IMR-90 (cell line): ENCODE data around the gene YAF2. TPM values are rescaled to one million over a fixed set of nuclear protein-coding genes. Genes with fewer than 3 reads are reported as not detected.

Source experiments
- ATAC-seq: fragments of 200-7000 bp; cut with Tn5 transposase; 2 replicates; pipeline ENCODE4 v1.9.1; 2020; ENCODE audit warnings: low read depth, mild to moderate bottlenecking, moderate library complexity
- BruUV-seq: library from RNA; stranded (reverse); fragments of 400-500 nt; replicated peaks from 2 replicates; lab custom pipeline; 2021; lab: Mats Ljungman, UMichigan
- CTCF ChIA-PET: fragments of 300-600 bp; formaldehyde crosslinking; extraction: SDS; loops from one replicate; lab custom pipeline; 2021; ENCODE audit warnings: antibody characterized with exemption; lab: Yijun Ruan, JAX
- POLR2A ChIA-PET: fragments of 300-600 bp; sonication (Branson Sonifier 250); formaldehyde crosslinking; loops from one replicate; lab custom pipeline; 2022; ENCODE audit warnings: antibody characterized with exemption; ENCODE audit not compliant: unreplicated experiment; lab: Charles Lee
- DNase-seq: peaks from one replicate; pipeline ENCODE4 v3.0.0; 2013
- H2AFZ ChIP-seq: replicated peaks from 2 replicates; pipeline ENCODE3; 2013; ENCODE audit warnings: low read length, mild to moderate bottlenecking; ENCODE audit not compliant: poor library complexity
- H2AK5ac ChIP-seq: 2 replicates; pipeline ENCODE4 v1.6.1; 2013; ENCODE audit warnings: low read depth, low read length, inconsistent platforms
- H2AK9ac ChIP-seq: replicated peaks from 2 replicates; pipeline ENCODE3; 2013; ENCODE audit warnings: mild to moderate bottlenecking, low read depth, low read length, moderate library complexity; ENCODE audit not compliant: poor library complexity
- H2BK120ac ChIP-seq: 2 replicates; pipeline ENCODE4 v1.6.1; 2013; ENCODE audit warnings: low read depth, low read length, inconsistent platforms
- H2BK15ac ChIP-seq: 3 replicates; pipeline ENCODE4 v1.6.1; 2013; ENCODE audit warnings: low read depth, low read length, inconsistent platforms
- H2BK20ac ChIP-seq: 2 replicates; pipeline ENCODE4 v1.6.1; 2013; ENCODE audit warnings: low read depth, mild to moderate bottlenecking, inconsistent platforms, low read length, moderate library complexity
- H2BK5ac ChIP-seq: 2 replicates; pipeline ENCODE4 v1.6.1; 2013; ENCODE audit warnings: mild to moderate bottlenecking, low read depth, low read length, inconsistent platforms; ENCODE audit not compliant: poor library complexity, severe bottlenecking
- H3K14ac ChIP-seq: replicated peaks from 2 replicates; pipeline ENCODE4 v1.6.1; 2013; ENCODE audit warnings: low read depth, low read length, inconsistent platforms
- H3K18ac ChIP-seq: 2 replicates; pipeline ENCODE4 v1.6.1; 2013; ENCODE audit warnings: low read depth, low read length, control low read depth
- H3K23ac ChIP-seq: 2 replicates; pipeline ENCODE4 v1.6.1; 2013; ENCODE audit warnings: low read depth, low read length, inconsistent platforms
- H3K27ac ChIP-seq: 2 replicates; pipeline ENCODE4 v1.5.1; 2013; ENCODE audit warnings: mild to moderate bottlenecking, control low read depth, low read length; ENCODE audit not compliant: insufficient read depth
- H3K27me3 ChIP-seq: 2 replicates; pipeline ENCODE4 v1.6.1; 2013; ENCODE audit warnings: low read length; ENCODE audit not compliant: control insufficient read depth, insufficient read depth
- H3K36me3 ChIP-seq: 2 replicates; pipeline ENCODE4 v1.6.1; 2013; ENCODE audit warnings: low read length, mixed read lengths; ENCODE audit not compliant: control insufficient read depth, insufficient read depth
- H3K4ac ChIP-seq: 2 replicates; pipeline ENCODE4 v1.6.1; 2013; ENCODE audit warnings: low read depth, low read length, inconsistent platforms
- H3K4me1 ChIP-seq: 2 replicates; pipeline ENCODE4 v1.6.1; 2013; ENCODE audit warnings: low read length, mixed read lengths; ENCODE audit not compliant: control insufficient read depth, insufficient read depth
- H3K4me2 ChIP-seq: 2 replicates; pipeline ENCODE4 v1.6.1; 2013; ENCODE audit warnings: low read depth, mild to moderate bottlenecking, control low read depth, low read length, moderate library complexity
- H3K4me3 ChIP-seq: 2 replicates; pipeline ENCODE4 v1.5.1; 2013; ENCODE audit warnings: low read depth, mild to moderate bottlenecking, control low read depth, low read length, moderate library complexity; ENCODE audit not compliant: insufficient read depth
- H3K56ac ChIP-seq: 2 replicates; pipeline ENCODE4 v1.6.1; 2013; ENCODE audit warnings: low read length, inconsistent platforms; ENCODE audit not compliant: insufficient read depth; ENCODE audit errors: extremely low read depth
- H3K79me1 ChIP-seq, 2 experiments: 2 replicates each; pipeline ENCODE4 v1.6.1; 2013; ENCODE audit warnings: low read length in 2 of 2, inconsistent platforms in 1 of 2, low read depth in 1 of 2
- H3K9ac ChIP-seq: 2 replicates; pipeline ENCODE4 v1.6.1; 2013; ENCODE audit warnings: low read depth, low read length, control low read depth
- H3K9me1 ChIP-seq: 2 replicates; pipeline ENCODE4 v1.6.1; 2013; ENCODE audit warnings: low read length, inconsistent platforms; ENCODE audit not compliant: insufficient read depth
- H3K9me3 ChIP-seq: 2 replicates; pipeline ENCODE4 v1.6.1; 2013; ENCODE audit warnings: low read length; ENCODE audit not compliant: control insufficient read depth, insufficient read depth
- H4K20me1 ChIP-seq: 2 replicates; pipeline ENCODE4 v1.6.1; 2013; ENCODE audit warnings: low read length, inconsistent platforms; ENCODE audit not compliant: insufficient read depth
- H4K5ac ChIP-seq: 2 replicates; pipeline ENCODE4 v1.6.1; 2013; ENCODE audit warnings: mild to moderate bottlenecking, low read depth, low read length, control low read depth
- H4K8ac ChIP-seq, 2 experiments: 2 replicates each; pipeline ENCODE4 v1.6.1; 2013; ENCODE audit warnings: low read depth in 2 of 2, low read length in 2 of 2, control low read depth in 1 of 2, inconsistent platforms in 1 of 2
- H4K91ac ChIP-seq: 2 replicates; pipeline ENCODE4 v1.6.1; 2013; ENCODE audit warnings: low read depth, low read length, inconsistent platforms; ENCODE audit not compliant: insufficient read depth
- BHLHE40 ChIP-seq: fragments of 150-350 bp; IDR thresholded peaks from 2 replicates; pipeline ENCODE4 v1.6.1; 2016; ENCODE audit warnings: mild to moderate bottlenecking, low read depth, low read length
- CEBPB ChIP-seq: IDR thresholded peaks from 2 replicates; pipeline ENCODE4 v1.6.1; 2012; ENCODE audit warnings: low read depth, low read length, improper control_type of control experiment
- CHD1 ChIP-seq: IDR thresholded peaks from 2 replicates; pipeline ENCODE4 v1.6.1; 2012; ENCODE audit warnings: low read depth, low read length, improper control_type of control experiment
- CTCF ChIP-seq: conservative IDR thresholded peaks from 2 replicates; pipeline ENCODE4 v1.5.1; 2012; ENCODE audit warnings: mild to moderate bottlenecking, low read depth, low read length, improper control_type of control experiment
- ELK1 ChIP-seq: fragments of 150-350 bp; IDR thresholded peaks from 2 replicates; pipeline ENCODE4 v1.6.1; 2016; ENCODE audit warnings: low read depth, mild to moderate bottlenecking, low read length, moderate library complexity, borderline replicate concordance
- FOS ChIP-seq: fragments of 150-350 bp; IDR thresholded peaks from 2 replicates; pipeline ENCODE4 v1.6.1; 2016; ENCODE audit warnings: low read depth, low read length
- MAFK ChIP-seq: IDR thresholded peaks from 2 replicates; pipeline ENCODE4 v1.6.1; 2012; ENCODE audit warnings: low read depth, low read length, improper control_type of control experiment
- MAZ ChIP-seq: IDR thresholded peaks from 2 replicates; pipeline ENCODE4 v1.6.1; 2012; ENCODE audit warnings: low read depth, mild to moderate bottlenecking, low read length, improper control_type of control experiment, moderate library complexity, borderline replicate concordance
- MXI1 ChIP-seq: IDR thresholded peaks from 2 replicates; pipeline ENCODE4 v1.6.1; 2012; ENCODE audit warnings: low read depth, mild to moderate bottlenecking, low read length, moderate library complexity, borderline replicate concordance
- NFE2L2 ChIP-seq: fragments of 150-350 bp; IDR thresholded peaks from 2 replicates; pipeline ENCODE4 v1.6.1; 2016; ENCODE audit warnings: low read depth, mild to moderate bottlenecking, low read length
- POLR2A ChIP-seq: IDR thresholded peaks from 2 replicates; pipeline ENCODE4 v1.6.1; 2012; ENCODE audit warnings: mild to moderate bottlenecking, low read depth, low read length
- RAD21 ChIP-seq: IDR thresholded peaks from 2 replicates; pipeline ENCODE4 v1.6.1; 2012; ENCODE audit warnings: low read length, improper control_type of control experiment
- RCOR1 ChIP-seq: IDR thresholded peaks from 2 replicates; pipeline ENCODE4 v1.6.1; 2012; ENCODE audit warnings: mild to moderate bottlenecking, low read length, improper control_type of control experiment; ENCODE audit not compliant: insufficient replicate concordance
- RFX5 ChIP-seq: IDR thresholded peaks from 2 replicates; pipeline ENCODE4 v1.8.0; 2012; ENCODE audit warnings: low read depth, mild to moderate bottlenecking, low read length, moderate library complexity
- SMC3 ChIP-seq: fragments of 150-350 bp; IDR thresholded peaks from 2 replicates; pipeline ENCODE4 v1.6.1; 2016; ENCODE audit warnings: low read depth, mild to moderate bottlenecking, antibody characterized with exemption, low read length, moderate library complexity
- USF2 ChIP-seq: fragments of 150-350 bp; IDR thresholded peaks from 2 replicates; pipeline ENCODE4 v1.6.1; 2017; ENCODE audit warnings: mild to moderate bottlenecking, antibody characterized with exemption, low read length, low read depth
- WGBS, 2 experiments: methylation state at CpG; one replicate each; pipeline versions ENCODE4 v1.1.5 to v1.1.7; 2013; ENCODE audit warnings: missing lambda C conversion rate in 2 of 2; ENCODE audit not compliant: insufficient read length in 1 of 2; ENCODE audit errors: extremely low coverage in 2 of 2; 5-methylcytosine and 5-hydroxymethylcytosine counted together
- dilution Hi-C: fragments of 300-500 bp; cut with HindIII; formaldehyde crosslinking; loops from one replicate; pipeline ENCODE4 v1.14.3; 2018; ENCODE audit warnings: low sequenced_read_pairs; ENCODE audit not compliant: unreplicated experiment
- in situ Hi-C: fragments of 300-500 bp; cut with MboI; formaldehyde crosslinking; loops from 3 replicates; pipeline ENCODE4 v1.14.3; 2019; ENCODE audit warnings: low sequenced_read_pairs, inconsistent platforms, mixed read lengths
- intact Hi-C: fragments of 100-400 bp; cut with micrococcal nuclease; formaldehyde crosslinking; loops from 2 replicates; pipeline ENCODE4 v1.10.0; 2022
- polyA plus RNA-seq, 3 experiments: library from polyadenylated mRNA; depleted of rRNA; stranded (reverse); fragments of >200 nt; gene quantifications; 2 replicates each; pipeline ENCODE4 v1.2.3, GENCODE V29; 2012; ENCODE audit warnings: low replicate concordance in 1 of 3
- total RNA-seq: library from RNA; depleted of rRNA; stranded (reverse); fragments of >200 nt; gene quantifications from 2 replicates; pipeline ENCODE4 v1.2.3, GENCODE V29; 2012

YAF2 gene
- total and polyA plus RNA-seq, 2 of the 4 experiments (the other 2 are of a cell fraction): 7.9 to 14.2 TPM

- no peak overlapping the region for H3K9ac ChIP-seq
- WGBS, 2 experiments: no CpG with 5 or more reads among the region's 2 CpGs
- no peak overlapping the region for H2AK5ac ChIP-seq
- dilution Hi-C loops (no loop called here), in situ Hi-C loops (no loop called here), intact Hi-C loops (no loop called here)
- H3K4me2 ChIP-seq: no peak overlapping the region
- no peak overlapping the region for H3K4me3 ChIP-seq
- H2BK5ac ChIP-seq: no peak overlapping the region
- H3K36me3 ChIP-seq: 0 out of 2 replicates have a peak, but pooled peaks cover 4% of the 10 kb centered on the region
- ATAC-seq: no peak
- H2BK120ac ChIP-seq: no peak overlapping the region
- no peak overlapping the region for H3K14ac ChIP-seq
- no peak overlapping the region for H3K23ac ChIP-seq
- no peaks in the 10 kb centered on the region for H3K9me3 ChIP-seq
- DNase-seq: no peak
- H3K27ac ChIP-seq: no peak overlapping the region
- H3K56ac ChIP-seq: no peak overlapping the region
- H4K8ac ChIP-seq: no peak overlapping the region
- H4K20me1 ChIP-seq: no peaks in the 10 kb centered on the region
- H3K18ac ChIP-seq: no peak overlapping the region
- no peak overlapping the region for H2BK15ac ChIP-seq
- no peaks in the 10 kb centered on the region for H3K27me3 ChIP-seq
- TF ChIP-seq NFE2L2 (no peak), RAD21 (no peak), MAZ (no peak), USF2 (no peak), FOS (no peak), CHD1 (no peak), MAFK (no peak), RCOR1 (no peak), SMC3 (no peak), ELK1 (no peak), RFX5 (no peak), CEBPB (no peak), BHLHE40 (no peak), POLR2A (no peak), CTCF (no peak), MXI1 (no peak)
- H3K79me1 ChIP-seq: peaks cover 19 to 23% of the 10 kb centered on the region in 2 experiments; a peak in 3 of 4 replicates
- H4K91ac ChIP-seq: no peak overlapping the region
- ChIA-PET CTCF (interaction anchor here (0.6 kb wide), 1 partner anchor 1861 kb away, joined by 3 read pairs; no protein-coding TSS in a partner anchor), POLR2A (no interaction called here)
- no peaks in the 10 kb centered on the region for H3K4me1 ChIP-seq
- H3K9me1 ChIP-seq: 0 out of 2 replicates have a peak, but pooled peaks cover 2% of the 10 kb centered on the region
- H3K4ac ChIP-seq: no peak overlapping the region
- H2BK20ac ChIP-seq: no peak overlapping the region
- no peak overlapping the region for H2AFZ ChIP-seq
- no TSS peak for BruUV-seq
- no peak overlapping the region for H2AK9ac ChIP-seq
- no peak overlapping the region for H4K5ac ChIP-seq
These were observed 59.9 kb downstream of the YAF2 start for GRCh38 chr12:42178101-42178500.
